ENCODE measurements around the gene ZAR1.

GRCh38 chr4:48504352-48504751, 14.3 kb downstream of the ZAR1 start:
- TF ChIP-seq CTCF (IDR thresholded peaks at IDR 0.05) (no peak), POLR2A (IDR thresholded peaks at IDR 0.05) (no peak)

All from heart left ventricle (tissue), 13 donors.